BJ (cell line): Measurements from ENCODE around the gene STRA8. TPM values are rescaled to one million over a fixed set of nuclear protein-coding genes. Genes with fewer than 3 reads are reported as not detected.

Source experiments
- CTCF ChIA-PET: fragments of 350-600 bp; formaldehyde crosslinking; extraction: SDS; loops from one replicate; lab custom pipeline; 2021; ENCODE audit warnings: antibody characterized with exemption, inconsistent platforms; lab: Yijun Ruan, JAX
- POLR2A ChIA-PET: fragments of 300-600 bp; sonication (Branson Sonifier 250); formaldehyde crosslinking; extraction: SDS; loops from one replicate; lab custom pipeline; 2021; ENCODE audit warnings: antibody characterized with exemption; lab: Charles Lee
- DNase-seq: peaks from one replicate; pipeline ENCODE4 v3.0.0-alpha.2; 2011; ENCODE audit warnings: low read depth
- H3K27me3 ChIP-seq: 2 replicates; pipeline ENCODE4 v1.6.0; 2011; ENCODE audit warnings: low read length; ENCODE audit not compliant: control insufficient read depth, insufficient read depth
- H3K36me3 ChIP-seq: 2 replicates; pipeline ENCODE4 v1.5.1; 2011; ENCODE audit warnings: low read length; ENCODE audit not compliant: control insufficient read depth, insufficient read depth
- H3K4me3 ChIP-seq: 2 replicates; pipeline ENCODE4 v1.5.1; 2011; ENCODE audit warnings: low read depth, mild to moderate bottlenecking, control low read depth, low read length
- CTCF ChIP-seq: IDR thresholded peaks from 2 replicates; pipeline ENCODE4 v1.5.1; 2011; ENCODE audit warnings: low read depth, mild to moderate bottlenecking, control low read depth, inconsistent platforms, low read length, moderate library complexity; ENCODE audit not compliant: insufficient read depth
- polyA plus RNA-seq: library from polyadenylated mRNA; depleted of rRNA; stranded (reverse); fragments of >200 nt; gene quantifications from 2 replicates; pipeline ENCODE4 v1.2.3, GENCODE V29; 2011

STRA8 gene
- polyA plus RNA-seq, 1 experiment: not detected

GRCh38 chr7:135215180-135215579 is 18.5 kb upstream of the STRA8 start:
- DNase-seq: no peak
- POLR2A ChIA-PET: no interaction called here
- Histone ChIP-seq H3K4me3 (no peak overlapping the region), H3K27me3 (0 out of 2 replicates have a peak, but pooled peaks cover under 1% of the 10 kb centered on the region), H3K36me3 (no peaks in the 10 kb centered on the region)
- TF ChIP-seq CTCF: no peak
- CTCF ChIA-PET: interaction anchor here (0.7 kb wide), 2 partner anchors 27 to 367 kb away, joined by 3 read pairs; no protein-coding TSS in a partner anchor

GRCh38 chr7:135215698-135216097 is 17.9 kb upstream of the STRA8 start:
- H3K27me3 ChIP-seq: 0 out of 2 replicates have a peak, but pooled peaks cover 2% of the 10 kb centered on the region
- no peaks in the 10 kb centered on the region for H3K36me3 ChIP-seq
- POLR2A ChIA-PET: no interaction called here
- no peak for TF ChIP-seq CTCF
- CTCF ChIA-PET: no interaction called here
- H3K4me3 ChIP-seq: no peak overlapping the region
- DNase-seq: no peak

- no peak for TF ChIP-seq CTCF
- DNase-seq: no peak
- POLR2A ChIA-PET: no interaction called here
- no peak overlapping the region for H3K4me3 ChIP-seq
- no peaks in the 10 kb centered on the region for H3K36me3 ChIP-seq
- 0 out of 2 replicates have a peak, but pooled peaks cover 2% of the 10 kb centered on the region for H3K27me3 ChIP-seq
- CTCF ChIA-PET: interaction anchor here (0.8 to 1.4 kb wide), 4 partner anchors 13 to 63 kb away, joined by 3 to 4 read pairs (median 3); no protein-coding TSS in a partner anchor
Observed at GRCh38 chr7:135217645-135218509, 15.8 kb upstream of the STRA8 start.

GRCh38 chr7:135224027-135224426 is 9.6 kb upstream of the STRA8 start:
- ChIA-PET CTCF (interaction anchor here (0.8 kb wide), 1 partner anchor 13 kb away, joined by 3 read pairs; the partner anchor contains the start of gene WDR91), POLR2A (interaction anchor here (0.7 kb wide), 1 partner anchor 157 kb away, joined by 3 read pairs; no protein-coding TSS in a partner anchor)
- TF ChIP-seq CTCF: no peak
- no peaks in the 10 kb centered on the region for H3K36me3 ChIP-seq
- 0 out of 2 replicates have a peak, but pooled peaks cover 2% of the 10 kb centered on the region for H3K27me3 ChIP-seq
- H3K4me3 ChIP-seq: no peak overlapping the region
- no peak for DNase-seq

GRCh38 chr7:135231686-135232085 is 2.0 kb upstream of the STRA8 start:
- Histone ChIP-seq H3K4me3 (no peak overlapping the region), H3K36me3 (no peaks in the 10 kb centered on the region), H3K27me3 (no peaks in the 10 kb centered on the region)
- TF ChIP-seq CTCF: no peak
- no peak for DNase-seq
- ChIA-PET POLR2A (no interaction called here), CTCF (no interaction called here)
